MM.1S (cell line): ENCODE measurements around the gene CARD9.

Source experiments
- EZH2phosphoT487 ChIP-seq: fragments of 300-600 bp; sonication (generic); IDR thresholded peaks from 2 replicates; pipeline ENCODE4 v1.6.1; 2018; ENCODE audit warnings: antibody characterized with exemption, low read length
- TF ChIP-seq, protein P1 (sequence below): fragments of 300-600 bp; sonication (generic); IDR thresholded peaks from 2 replicates; pipeline ENCODE4 v1.5.1; 2016; ENCODE audit warnings: antibody characterized with exemption, low read length, mixed read lengths

GRCh38 chr9:136349546-136349945 is 23.9 kb downstream of the CARD9 start:
- TF ChIP-seq, protein P1, sequence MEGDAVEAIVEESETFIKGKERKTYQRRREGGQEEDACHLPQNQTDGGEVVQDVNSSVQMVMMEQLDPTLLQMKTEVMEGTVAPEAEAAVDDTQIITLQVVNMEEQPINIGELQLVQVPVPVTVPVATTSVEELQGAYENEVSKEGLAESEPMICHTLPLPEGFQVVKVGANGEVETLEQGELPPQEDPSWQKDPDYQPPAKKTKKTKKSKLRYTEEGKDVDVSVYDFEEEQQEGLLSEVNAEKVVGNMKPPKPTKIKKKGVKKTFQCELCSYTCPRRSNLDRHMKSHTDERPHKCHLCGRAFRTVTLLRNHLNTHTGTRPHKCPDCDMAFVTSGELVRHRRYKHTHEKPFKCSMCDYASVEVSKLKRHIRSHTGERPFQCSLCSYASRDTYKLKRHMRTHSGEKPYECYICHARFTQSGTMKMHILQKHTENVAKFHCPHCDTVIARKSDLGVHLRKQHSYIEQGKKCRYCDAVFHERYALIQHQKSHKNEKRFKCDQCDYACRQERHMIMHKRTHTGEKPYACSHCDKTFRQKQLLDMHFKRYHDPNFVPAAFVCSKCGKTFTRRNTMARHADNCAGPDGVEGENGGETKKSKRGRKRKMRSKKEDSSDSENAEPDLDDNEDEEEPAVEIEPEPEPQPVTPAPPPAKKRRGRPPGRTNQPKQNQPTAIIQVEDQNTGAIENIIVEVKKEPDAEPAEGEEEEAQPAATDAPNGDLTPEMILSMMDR, result no peak
- TF ChIP-seq EZH2phosphoT487, result no peak
